SK-N-MC (cell line): ENCODE results near the gene PRKCB.

Source experiments
- EZH2 ChIP-seq: fragments of 200-600 bp; sonication (generic); IDR thresholded peaks from one replicate; pipeline ENCODE4 v1.6.1; 2017; ENCODE audit warnings: antibody characterized with exemption
- POLR2AphosphoS5 ChIP-seq: IDR thresholded peaks from 2 replicates; pipeline ENCODE4 v1.6.1; 2012; ENCODE audit warnings: mild to moderate bottlenecking, low read depth, low read length, borderline replicate concordance

DNA sequence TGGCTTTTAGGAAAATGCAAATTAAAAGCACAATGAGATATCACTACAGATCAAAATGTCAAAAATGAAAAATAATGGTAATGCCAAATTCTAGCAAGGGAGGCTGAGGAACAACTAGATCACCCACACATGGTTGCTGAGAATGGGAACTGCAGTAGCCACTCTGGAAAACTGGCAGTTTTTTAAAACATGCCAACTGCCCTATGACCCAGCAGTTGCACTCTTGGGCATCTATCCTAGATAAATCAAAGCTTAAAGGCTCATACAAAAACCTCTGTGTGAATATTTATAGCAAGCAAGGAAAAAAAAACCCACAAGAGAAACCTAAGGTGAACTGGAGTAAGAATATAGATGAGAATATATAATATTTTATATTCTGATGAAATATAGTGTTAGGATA lies 104.3 kb downstream of the PRKCB start:
- TF ChIP-seq EZH2 (no peak), POLR2AphosphoS5 (no peak)
